ENCODE measurements around the gene ZFP1. TPM values are rescaled to one million over a fixed set of nuclear protein-coding genes. Genes with fewer than 3 reads are reported as not detected.

ZFP1 gene
- total RNA-seq, 1 experiment from 2014 or later = 9.7 TPM

DNA sequence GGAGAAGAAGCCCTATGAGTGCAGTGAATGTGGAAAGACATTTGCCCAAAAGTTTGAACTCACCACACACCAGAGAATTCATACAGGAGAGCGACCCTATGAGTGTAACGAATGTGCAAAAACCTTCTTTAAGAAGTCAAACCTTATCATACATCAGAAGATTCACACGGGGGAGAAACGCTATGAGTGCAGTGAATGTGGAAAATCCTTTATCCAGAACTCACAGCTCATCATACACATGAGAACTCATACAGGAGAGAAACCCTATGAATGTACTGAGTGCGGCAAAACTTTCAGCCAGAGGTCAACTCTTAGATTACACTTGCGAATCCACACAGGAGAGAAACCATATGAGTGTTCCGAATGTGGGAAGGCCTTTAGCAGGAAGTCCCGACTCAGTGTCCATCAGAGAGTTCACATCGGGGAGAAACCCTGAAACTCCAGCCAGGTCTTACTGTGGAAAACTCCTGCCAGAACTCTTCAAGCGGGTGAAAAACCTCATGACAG is 21.6 kb downstream of the ZFP1 start:
- DNase-seq (ENCODE audit: low spot score) (no peak), ATAC-seq (no peak)
- H3K36me3 Mint-ChIP-seq = peaks cover 87% of the 10 kb centered on the region
- no peak overlapping the region for H3K4me3 Mint-ChIP-seq
- TF ChIP-seq, protein P1, sequence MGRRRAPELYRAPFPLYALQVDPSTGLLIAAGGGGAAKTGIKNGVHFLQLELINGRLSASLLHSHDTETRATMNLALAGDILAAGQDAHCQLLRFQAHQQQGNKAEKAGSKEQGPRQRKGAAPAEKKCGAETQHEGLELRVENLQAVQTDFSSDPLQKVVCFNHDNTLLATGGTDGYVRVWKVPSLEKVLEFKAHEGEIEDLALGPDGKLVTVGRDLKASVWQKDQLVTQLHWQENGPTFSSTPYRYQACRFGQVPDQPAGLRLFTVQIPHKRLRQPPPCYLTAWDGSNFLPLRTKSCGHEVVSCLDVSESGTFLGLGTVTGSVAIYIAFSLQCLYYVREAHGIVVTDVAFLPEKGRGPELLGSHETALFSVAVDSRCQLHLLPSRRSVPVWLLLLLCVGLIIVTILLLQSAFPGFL (CRISPR knock-in tag; IDR thresholded peaks at IDR 0.05; ENCODE audit: borderline replicate concordance) = no peak
- TF ChIP-seq CREM (CRISPR knock-in tag; IDR thresholded peaks at IDR 0.05) (no peak), NFATC4 (CRISPR knock-in tag; IDR thresholded peaks at IDR 0.05) (no peak), ZNF219 (CRISPR knock-in tag; IDR thresholded peaks at IDR 0.05; ENCODE audit: borderline replicate concordance) (no peak)
- peaks cover 73% of the 10 kb centered on the region for H3K9me3 Mint-ChIP-seq
- ChIA-PET CTCF (interaction anchor here (0.6 kb wide), 1 partner anchor 13 kb away, joined by 3 read pairs; no protein-coding TSS in a partner anchor), POLR2A (no interaction called here)
- H3K27me3 Mint-ChIP-seq (ENCODE audit: low read depth) = no peaks in the 10 kb centered on the region; the same call in 1 of the 2 replicates
- H3K27ac Mint-ChIP-seq = no peak overlapping the region
- H3K4me1 Mint-ChIP-seq = no peaks in the 10 kb centered on the region

DNA sequence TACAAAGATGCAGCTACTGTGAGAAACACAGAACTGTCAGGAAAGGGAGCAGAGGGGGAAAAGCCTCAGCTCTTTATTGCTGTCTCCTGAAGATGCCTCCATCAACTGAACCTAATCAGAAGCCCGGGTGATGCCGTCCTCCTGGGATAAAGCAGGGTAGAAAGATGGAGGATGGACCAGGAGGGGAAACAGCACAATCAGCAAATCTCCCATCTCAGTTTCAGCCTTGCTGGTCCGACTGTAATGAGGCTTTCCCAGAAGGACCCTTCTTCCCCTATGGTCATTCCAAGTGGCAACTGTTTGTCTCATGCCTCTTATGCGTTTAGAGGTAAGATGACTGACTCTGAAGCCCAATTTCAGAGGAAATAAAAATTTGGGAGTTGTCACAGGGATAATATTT is 24.3 kb downstream of the ZFP1 start:
- DNase-seq (ENCODE audit: low spot score) = no peak
- no peak for ATAC-seq
- peaks cover 77% of the 10 kb centered on the region for H3K36me3 Mint-ChIP-seq
- POLR2A ChIA-PET = no interaction called here
- H3K27ac Mint-ChIP-seq = no peak overlapping the region
- no peak for TF ChIP-seq MYBL2 (CRISPR knock-in tag; IDR thresholded peaks at IDR 0.05)
- no peak for TF ChIP-seq CREB1 (CRISPR knock-in tag; IDR thresholded peaks at IDR 0.05)
- TF ChIP-seq, protein P2, sequence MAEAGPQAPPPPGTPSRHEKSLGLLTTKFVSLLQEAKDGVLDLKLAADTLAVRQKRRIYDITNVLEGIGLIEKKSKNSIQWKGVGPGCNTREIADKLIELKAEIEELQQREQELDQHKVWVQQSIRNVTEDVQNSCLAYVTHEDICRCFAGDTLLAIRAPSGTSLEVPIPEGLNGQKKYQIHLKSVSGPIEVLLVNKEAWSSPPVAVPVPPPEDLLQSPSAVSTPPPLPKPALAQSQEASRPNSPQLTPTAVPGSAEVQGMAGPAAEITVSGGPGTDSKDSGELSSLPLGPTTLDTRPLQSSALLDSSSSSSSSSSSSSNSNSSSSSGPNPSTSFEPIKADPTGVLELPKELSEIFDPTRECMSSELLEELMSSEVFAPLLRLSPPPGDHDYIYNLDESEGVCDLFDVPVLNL (CRISPR knock-in tag; IDR thresholded peaks at IDR 0.05; ENCODE audit: borderline replicate concordance, low read depth) = no peak
- TF ChIP-seq, protein P3, sequence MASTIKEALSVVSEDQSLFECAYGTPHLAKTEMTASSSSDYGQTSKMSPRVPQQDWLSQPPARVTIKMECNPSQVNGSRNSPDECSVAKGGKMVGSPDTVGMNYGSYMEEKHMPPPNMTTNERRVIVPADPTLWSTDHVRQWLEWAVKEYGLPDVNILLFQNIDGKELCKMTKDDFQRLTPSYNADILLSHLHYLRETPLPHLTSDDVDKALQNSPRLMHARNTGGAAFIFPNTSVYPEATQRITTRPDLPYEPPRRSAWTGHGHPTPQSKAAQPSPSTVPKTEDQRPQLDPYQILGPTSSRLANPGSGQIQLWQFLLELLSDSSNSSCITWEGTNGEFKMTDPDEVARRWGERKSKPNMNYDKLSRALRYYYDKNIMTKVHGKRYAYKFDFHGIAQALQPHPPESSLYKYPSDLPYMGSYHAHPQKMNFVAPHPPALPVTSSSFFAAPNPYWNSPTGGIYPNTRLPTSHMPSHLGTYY (CRISPR knock-in tag; IDR thresholded peaks at IDR 0.05) = no peak
- TF ChIP-seq, protein P4, sequence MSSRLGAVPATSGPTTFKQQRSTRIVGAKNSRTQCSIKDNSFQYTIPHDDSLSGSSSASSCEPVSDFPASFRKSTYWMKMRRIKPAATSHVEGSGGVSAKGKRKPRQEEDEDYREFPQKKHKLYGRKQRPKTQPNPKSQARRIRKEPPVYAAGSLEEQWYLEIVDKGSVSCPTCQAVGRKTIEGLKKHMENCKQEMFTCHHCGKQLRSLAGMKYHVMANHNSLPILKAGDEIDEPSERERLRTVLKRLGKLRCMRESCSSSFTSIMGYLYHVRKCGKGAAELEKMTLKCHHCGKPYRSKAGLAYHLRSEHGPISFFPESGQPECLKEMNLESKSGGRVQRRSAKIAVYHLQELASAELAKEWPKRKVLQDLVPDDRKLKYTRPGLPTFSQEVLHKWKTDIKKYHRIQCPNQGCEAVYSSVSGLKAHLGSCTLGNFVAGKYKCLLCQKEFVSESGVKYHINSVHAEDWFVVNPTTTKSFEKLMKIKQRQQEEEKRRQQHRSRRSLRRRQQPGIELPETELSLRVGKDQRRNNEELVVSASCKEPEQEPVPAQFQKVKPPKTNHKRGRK (CRISPR knock-in tag; IDR thresholded peaks at IDR 0.05; ENCODE audit: borderline replicate concordance) = no peak
- TF ChIP-seq ZNF263 (CRISPR knock-in tag; IDR thresholded peaks at IDR 0.05; ENCODE audit: low read depth) = no peak
- no peak for TF ChIP-seq EMX1 (CRISPR knock-in tag; IDR thresholded peaks at IDR 0.05)
- no peak for TF ChIP-seq NR2C2 (CRISPR knock-in tag; IDR thresholded peaks at IDR 0.05)
- TF ChIP-seq ZNF219 (CRISPR knock-in tag; IDR thresholded peaks at IDR 0.05; ENCODE audit: borderline replicate concordance) = no peak
- no peak for TF ChIP-seq ELF4 (CRISPR knock-in tag; IDR thresholded peaks at IDR 0.05; ENCODE audit: low read depth)
- TF ChIP-seq ETV6 (CRISPR knock-in tag; IDR thresholded peaks at IDR 0.05) = no peak
- no peak for TF ChIP-seq IRF2 (CRISPR knock-in tag; IDR thresholded peaks at IDR 0.05; ENCODE audit: borderline replicate concordance, low read depth)
- TF ChIP-seq NR1H2 (CRISPR knock-in tag; IDR thresholded peaks at IDR 0.05) = no peak
- no peak for TF ChIP-seq GABPB1 (CRISPR knock-in tag; IDR thresholded peaks at IDR 0.05)
- TF ChIP-seq, protein P5, sequence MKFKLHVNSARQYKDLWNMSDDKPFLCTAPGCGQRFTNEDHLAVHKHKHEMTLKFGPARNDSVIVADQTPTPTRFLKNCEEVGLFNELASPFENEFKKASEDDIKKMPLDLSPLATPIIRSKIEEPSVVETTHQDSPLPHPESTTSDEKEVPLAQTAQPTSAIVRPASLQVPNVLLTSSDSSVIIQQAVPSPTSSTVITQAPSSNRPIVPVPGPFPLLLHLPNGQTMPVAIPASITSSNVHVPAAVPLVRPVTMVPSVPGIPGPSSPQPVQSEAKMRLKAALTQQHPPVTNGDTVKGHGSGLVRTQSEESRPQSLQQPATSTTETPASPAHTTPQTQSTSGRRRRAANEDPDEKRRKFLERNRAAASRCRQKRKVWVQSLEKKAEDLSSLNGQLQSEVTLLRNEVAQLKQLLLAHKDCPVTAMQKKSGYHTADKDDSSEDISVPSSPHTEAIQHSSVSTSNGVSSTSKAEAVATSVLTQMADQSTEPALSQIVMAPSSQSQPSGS (CRISPR knock-in tag; IDR thresholded peaks at IDR 0.05; ENCODE audit: borderline replicate concordance, low read depth) = no peak
- no peak for TF ChIP-seq JAZF1 (CRISPR knock-in tag; IDR thresholded peaks at IDR 0.05)
- TF ChIP-seq ATF1 (CRISPR knock-in tag; IDR thresholded peaks at IDR 0.05) = no peak
- TF ChIP-seq, protein P6, sequence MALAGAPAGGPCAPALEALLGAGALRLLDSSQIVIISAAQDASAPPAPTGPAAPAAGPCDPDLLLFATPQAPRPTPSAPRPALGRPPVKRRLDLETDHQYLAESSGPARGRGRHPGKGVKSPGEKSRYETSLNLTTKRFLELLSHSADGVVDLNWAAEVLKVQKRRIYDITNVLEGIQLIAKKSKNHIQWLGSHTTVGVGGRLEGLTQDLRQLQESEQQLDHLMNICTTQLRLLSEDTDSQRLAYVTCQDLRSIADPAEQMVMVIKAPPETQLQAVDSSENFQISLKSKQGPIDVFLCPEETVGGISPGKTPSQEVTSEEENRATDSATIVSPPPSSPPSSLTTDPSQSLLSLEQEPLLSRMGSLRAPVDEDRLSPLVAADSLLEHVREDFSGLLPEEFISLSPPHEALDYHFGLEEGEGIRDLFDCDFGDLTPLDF (CRISPR knock-in tag; IDR thresholded peaks at IDR 0.05) = no peak
- CTCF ChIA-PET = interaction anchor here (1.1 kb wide), 1 partner anchor 26 kb away, joined by 3 read pairs; no protein-coding TSS in a partner anchor
- H3K4me1 Mint-ChIP-seq = no peaks in the 10 kb centered on the region
- H3K27me3 Mint-ChIP-seq (ENCODE audit: low read depth) = peaks cover 5% of the 10 kb centered on the region
- peaks cover 84% of the 10 kb centered on the region for H3K9me3 Mint-ChIP-seq
- H3K4me3 Mint-ChIP-seq = no peak overlapping the region
